ENCODE measurements around the gene FAIM2. TPM values are rescaled to one million over a fixed set of nuclear protein-coding genes. Genes with fewer than 3 reads are reported as not detected.

FAIM2 gene
- total and polyA plus RNA-seq, 9 of the 15 experiments (the other 6 are each of a cell fraction or from before 2014, with no cell fraction given) = 0.01 to 0.10 TPM; not detected in 7

- TF ChIP-seq, protein P1, sequence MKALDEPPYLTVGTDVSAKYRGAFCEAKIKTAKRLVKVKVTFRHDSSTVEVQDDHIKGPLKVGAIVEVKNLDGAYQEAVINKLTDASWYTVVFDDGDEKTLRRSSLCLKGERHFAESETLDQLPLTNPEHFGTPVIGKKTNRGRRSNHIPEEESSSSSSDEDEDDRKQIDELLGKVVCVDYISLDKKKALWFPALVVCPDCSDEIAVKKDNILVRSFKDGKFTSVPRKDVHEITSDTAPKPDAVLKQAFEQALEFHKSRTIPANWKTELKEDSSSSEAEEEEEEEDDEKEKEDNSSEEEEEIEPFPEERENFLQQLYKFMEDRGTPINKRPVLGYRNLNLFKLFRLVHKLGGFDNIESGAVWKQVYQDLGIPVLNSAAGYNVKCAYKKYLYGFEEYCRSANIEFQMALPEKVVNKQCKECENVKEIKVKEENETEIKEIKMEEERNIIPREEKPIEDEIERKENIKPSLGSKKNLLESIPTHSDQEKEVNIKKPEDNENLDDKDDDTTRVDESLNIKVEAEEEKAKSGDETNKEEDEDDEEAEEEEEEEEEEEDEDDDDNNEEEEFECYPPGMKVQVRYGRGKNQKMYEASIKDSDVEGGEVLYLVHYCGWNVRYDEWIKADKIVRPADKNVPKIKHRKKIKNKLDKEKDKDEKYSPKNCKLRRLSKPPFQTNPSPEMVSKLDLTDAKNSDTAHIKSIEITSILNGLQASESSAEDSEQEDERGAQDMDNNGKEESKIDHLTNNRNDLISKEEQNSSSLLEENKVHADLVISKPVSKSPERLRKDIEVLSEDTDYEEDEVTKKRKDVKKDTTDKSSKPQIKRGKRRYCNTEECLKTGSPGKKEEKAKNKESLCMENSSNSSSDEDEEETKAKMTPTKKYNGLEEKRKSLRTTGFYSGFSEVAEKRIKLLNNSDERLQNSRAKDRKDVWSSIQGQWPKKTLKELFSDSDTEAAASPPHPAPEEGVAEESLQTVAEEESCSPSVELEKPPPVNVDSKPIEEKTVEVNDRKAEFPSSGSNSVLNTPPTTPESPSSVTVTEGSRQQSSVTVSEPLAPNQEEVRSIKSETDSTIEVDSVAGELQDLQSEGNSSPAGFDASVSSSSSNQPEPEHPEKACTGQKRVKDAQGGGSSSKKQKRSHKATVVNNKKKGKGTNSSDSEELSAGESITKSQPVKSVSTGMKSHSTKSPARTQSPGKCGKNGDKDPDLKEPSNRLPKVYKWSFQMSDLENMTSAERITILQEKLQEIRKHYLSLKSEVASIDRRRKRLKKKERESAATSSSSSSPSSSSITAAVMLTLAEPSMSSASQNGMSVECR (CRISPR knock-in tag; IDR thresholded peaks at IDR 0.05) = peak; percentile 71
- TF ChIP-seq TEAD4 (IDR thresholded peaks at IDR 0.05; ENCODE audit: low read length) (peak; percentile 38), TEAD4 (CRISPR knock-in tag; IDR thresholded peaks at IDR 0.05; ENCODE audit: borderline replicate concordance) (peak; percentile 96), ZNF143 (CRISPR knock-in tag; IDR thresholded peaks at IDR 0.05) (no peak), TFAM (CRISPR knock-in tag; conservative IDR thresholded peaks at IDR 0.05) (no peak), SMARCA4 (IDR thresholded peaks at IDR 0.05) (0 out of 2 replicates have a peak, but pooled peaks have one; percentile 46)
- TF ChIP-seq, protein P2, sequence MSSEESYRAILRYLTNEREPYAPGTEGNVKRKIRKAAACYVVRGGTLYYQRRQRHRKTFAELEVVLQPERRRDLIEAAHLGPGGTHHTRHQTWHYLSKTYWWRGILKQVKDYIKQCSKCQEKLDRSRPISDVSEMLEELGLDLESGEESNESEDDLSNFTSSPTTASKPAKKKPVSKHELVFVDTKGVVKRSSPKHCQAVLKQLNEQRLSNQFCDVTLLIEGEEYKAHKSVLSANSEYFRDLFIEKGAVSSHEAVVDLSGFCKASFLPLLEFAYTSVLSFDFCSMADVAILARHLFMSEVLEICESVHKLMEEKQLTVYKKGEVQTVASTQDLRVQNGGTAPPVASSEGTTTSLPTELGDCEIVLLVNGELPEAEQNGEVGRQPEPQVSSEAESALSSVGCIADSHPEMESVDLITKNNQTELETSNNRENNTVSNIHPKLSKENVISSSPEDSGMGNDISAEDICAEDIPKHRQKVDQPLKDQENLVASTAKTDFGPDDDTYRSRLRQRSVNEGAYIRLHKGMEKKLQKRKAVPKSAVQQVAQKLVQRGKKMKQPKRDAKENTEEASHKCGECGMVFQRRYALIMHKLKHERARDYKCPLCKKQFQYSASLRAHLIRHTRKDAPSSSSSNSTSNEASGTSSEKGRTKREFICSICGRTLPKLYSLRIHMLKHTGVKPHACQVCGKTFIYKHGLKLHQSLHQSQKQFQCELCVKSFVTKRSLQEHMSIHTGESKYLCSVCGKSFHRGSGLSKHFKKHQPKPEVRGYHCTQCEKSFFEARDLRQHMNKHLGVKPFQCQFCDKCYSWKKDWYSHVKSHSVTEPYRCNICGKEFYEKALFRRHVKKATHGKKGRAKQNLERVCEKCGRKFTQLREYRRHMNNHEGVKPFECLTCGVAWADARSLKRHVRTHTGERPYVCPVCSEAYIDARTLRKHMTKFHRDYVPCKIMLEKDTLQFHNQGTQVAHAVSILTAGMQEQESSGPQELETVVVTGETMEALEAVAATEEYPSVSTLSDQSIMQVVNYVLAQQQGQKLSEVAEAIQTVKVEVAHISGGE (CRISPR knock-in tag; IDR thresholded peaks at IDR 0.05) = peak in 1 of 3 experiments; percentile 58; a peak in 1 of 6 replicates
- TF ChIP-seq, protein P3, sequence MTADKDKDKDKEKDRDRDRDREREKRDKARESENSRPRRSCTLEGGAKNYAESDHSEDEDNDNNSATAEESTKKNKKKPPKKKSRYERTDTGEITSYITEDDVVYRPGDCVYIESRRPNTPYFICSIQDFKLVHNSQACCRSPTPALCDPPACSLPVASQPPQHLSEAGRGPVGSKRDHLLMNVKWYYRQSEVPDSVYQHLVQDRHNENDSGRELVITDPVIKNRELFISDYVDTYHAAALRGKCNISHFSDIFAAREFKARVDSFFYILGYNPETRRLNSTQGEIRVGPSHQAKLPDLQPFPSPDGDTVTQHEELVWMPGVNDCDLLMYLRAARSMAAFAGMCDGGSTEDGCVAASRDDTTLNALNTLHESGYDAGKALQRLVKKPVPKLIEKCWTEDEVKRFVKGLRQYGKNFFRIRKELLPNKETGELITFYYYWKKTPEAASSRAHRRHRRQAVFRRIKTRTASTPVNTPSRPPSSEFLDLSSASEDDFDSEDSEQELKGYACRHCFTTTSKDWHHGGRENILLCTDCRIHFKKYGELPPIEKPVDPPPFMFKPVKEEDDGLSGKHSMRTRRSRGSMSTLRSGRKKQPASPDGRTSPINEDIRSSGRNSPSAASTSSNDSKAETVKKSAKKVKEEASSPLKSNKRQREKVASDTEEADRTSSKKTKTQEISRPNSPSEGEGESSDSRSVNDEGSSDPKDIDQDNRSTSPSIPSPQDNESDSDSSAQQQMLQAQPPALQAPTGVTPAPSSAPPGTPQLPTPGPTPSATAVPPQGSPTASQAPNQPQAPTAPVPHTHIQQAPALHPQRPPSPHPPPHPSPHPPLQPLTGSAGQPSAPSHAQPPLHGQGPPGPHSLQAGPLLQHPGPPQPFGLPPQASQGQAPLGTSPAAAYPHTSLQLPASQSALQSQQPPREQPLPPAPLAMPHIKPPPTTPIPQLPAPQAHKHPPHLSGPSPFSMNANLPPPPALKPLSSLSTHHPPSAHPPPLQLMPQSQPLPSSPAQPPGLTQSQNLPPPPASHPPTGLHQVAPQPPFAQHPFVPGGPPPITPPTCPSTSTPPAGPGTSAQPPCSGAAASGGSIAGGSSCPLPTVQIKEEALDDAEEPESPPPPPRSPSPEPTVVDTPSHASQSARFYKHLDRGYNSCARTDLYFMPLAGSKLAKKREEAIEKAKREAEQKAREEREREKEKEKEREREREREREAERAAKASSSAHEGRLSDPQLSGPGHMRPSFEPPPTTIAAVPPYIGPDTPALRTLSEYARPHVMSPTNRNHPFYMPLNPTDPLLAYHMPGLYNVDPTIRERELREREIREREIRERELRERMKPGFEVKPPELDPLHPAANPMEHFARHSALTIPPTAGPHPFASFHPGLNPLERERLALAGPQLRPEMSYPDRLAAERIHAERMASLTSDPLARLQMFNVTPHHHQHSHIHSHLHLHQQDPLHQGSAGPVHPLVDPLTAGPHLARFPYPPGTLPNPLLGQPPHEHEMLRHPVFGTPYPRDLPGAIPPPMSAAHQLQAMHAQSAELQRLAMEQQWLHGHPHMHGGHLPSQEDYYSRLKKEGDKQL (CRISPR knock-in tag; IDR thresholded peaks at IDR 0.05; ENCODE audit: borderline replicate concordance) = peak; percentile 95
- TF ChIP-seq, protein P4, sequence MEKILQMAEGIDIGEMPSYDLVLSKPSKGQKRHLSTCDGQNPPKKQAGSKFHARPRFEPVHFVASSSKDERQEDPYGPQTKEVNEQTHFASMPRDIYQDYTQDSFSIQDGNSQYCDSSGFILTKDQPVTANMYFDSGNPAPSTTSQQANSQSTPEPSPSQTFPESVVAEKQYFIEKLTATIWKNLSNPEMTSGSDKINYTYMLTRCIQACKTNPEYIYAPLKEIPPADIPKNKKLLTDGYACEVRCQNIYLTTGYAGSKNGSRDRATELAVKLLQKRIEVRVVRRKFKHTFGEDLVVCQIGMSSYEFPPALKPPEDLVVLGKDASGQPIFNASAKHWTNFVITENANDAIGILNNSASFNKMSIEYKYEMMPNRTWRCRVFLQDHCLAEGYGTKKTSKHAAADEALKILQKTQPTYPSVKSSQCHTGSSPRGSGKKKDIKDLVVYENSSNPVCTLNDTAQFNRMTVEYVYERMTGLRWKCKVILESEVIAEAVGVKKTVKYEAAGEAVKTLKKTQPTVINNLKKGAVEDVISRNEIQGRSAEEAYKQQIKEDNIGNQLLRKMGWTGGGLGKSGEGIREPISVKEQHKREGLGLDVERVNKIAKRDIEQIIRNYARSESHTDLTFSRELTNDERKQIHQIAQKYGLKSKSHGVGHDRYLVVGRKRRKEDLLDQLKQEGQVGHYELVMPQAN (IDR thresholded peaks at IDR 0.05; ENCODE audit: borderline replicate concordance) = peak; percentile 92; the same call in 1 of the 2 replicates
Measured at GRCh38 chr12:49828133-49829091, 75.3 kb downstream of the FAIM2 start, which contains the start of gene NCKAP5L (continued).
